DOHH2 (cell line): ENCODE data around the gene FBXO24.
A peak's percentile ranks its signal among the peaks of the same experiment; 100 is the strongest.

Experiments
- H3F3A ChIP-seq: fragments of 200-600 bp; sonication (generic), shearing (Covaris generic); 2 replicates; pipeline ENCODE4 v1.6.0; 2016; ENCODE audit warnings: antibody characterized with exemption, mild to moderate bottlenecking; ENCODE audit not compliant: control insufficient read depth, insufficient read depth
- H3K27ac ChIP-seq: fragments of 200-600 bp; sonication (generic); 2 replicates; pipeline ENCODE4 v1.5.1; 2014; ENCODE audit warnings: low read depth, mild to moderate bottlenecking, low read length, moderate library complexity
- H3K27me3 ChIP-seq: fragments of 200-600 bp; sonication (generic); 2 replicates; pipeline ENCODE4 v1.6.1; 2014; ENCODE audit warnings: mild to moderate bottlenecking, low read length, mixed read lengths; ENCODE audit not compliant: control insufficient read depth
- H3K36me3 ChIP-seq: fragments of 200-600 bp; sonication (generic); 2 replicates; pipeline ENCODE4 v1.6.1; 2014; ENCODE audit warnings: mild to moderate bottlenecking, low read length, moderate library complexity, mixed read lengths; ENCODE audit not compliant: control insufficient read depth
- H3K4me1 ChIP-seq: fragments of 200-600 bp; sonication (generic); 2 replicates; pipeline ENCODE4 v1.6.1; 2014; ENCODE audit warnings: mild to moderate bottlenecking, low read length, mixed read lengths; ENCODE audit not compliant: control insufficient read depth
- H3K4me2 ChIP-seq: fragments of 200-600 bp; sonication (generic); 2 replicates; pipeline ENCODE4 v1.6.0; 2014; ENCODE audit warnings: mild to moderate bottlenecking, low read length, moderate library complexity
- H3K4me3 ChIP-seq: fragments of 200-600 bp; sonication (generic); 2 replicates; pipeline ENCODE4 v1.5.1; 2014; ENCODE audit warnings: mild to moderate bottlenecking, low read length, mixed read lengths
- H3K79me2 ChIP-seq: fragments of 200-600 bp; sonication (generic); 2 replicates; pipeline ENCODE4 v1.6.1; 2014; ENCODE audit warnings: mild to moderate bottlenecking, low read length, mixed read lengths; ENCODE audit not compliant: control insufficient read depth
- H3K9me2 ChIP-seq: fragments of 200-600 bp; sonication (generic); replicated peaks from 2 replicates; pipeline ENCODE4 v1.6.1; 2014; ENCODE audit warnings: mild to moderate bottlenecking, low read length, mixed read lengths; ENCODE audit not compliant: control insufficient read depth
- H3K9me3 ChIP-seq: fragments of 200-600 bp; sonication (generic); 2 replicates; pipeline ENCODE4 v1.6.1; 2014; ENCODE audit warnings: antibody characterized with exemption, low read length, mixed read lengths; ENCODE audit not compliant: control insufficient read depth, insufficient read depth
- H4K20me1 ChIP-seq: fragments of 200-600 bp; sonication (generic); 2 replicates; pipeline ENCODE4 v1.6.0; 2014; ENCODE audit warnings: low read depth, mild to moderate bottlenecking, antibody characterized with exemption, low read length, moderate library complexity; ENCODE audit not compliant: control insufficient read depth, insufficient read depth
- CTCF ChIP-seq: fragments of 200-600 bp; sonication (generic); IDR thresholded peaks from one replicate; pipeline ENCODE4 v1.5.1; 2014; ENCODE audit warnings: antibody characterized with exemption, mild to moderate bottlenecking, low read depth, low read length; ENCODE audit not compliant: poor library complexity, severe bottlenecking
- EZH2phosphoT487 ChIP-seq: fragments of 200-600 bp; sonication (generic); IDR thresholded peaks from 2 replicates; pipeline ENCODE4 v1.6.1; 2017; ENCODE audit warnings: borderline replicate concordance, mild to moderate bottlenecking, antibody characterized with exemption, low read length, moderate library complexity, mixed read lengths

Gene FBXO24

DNA sequence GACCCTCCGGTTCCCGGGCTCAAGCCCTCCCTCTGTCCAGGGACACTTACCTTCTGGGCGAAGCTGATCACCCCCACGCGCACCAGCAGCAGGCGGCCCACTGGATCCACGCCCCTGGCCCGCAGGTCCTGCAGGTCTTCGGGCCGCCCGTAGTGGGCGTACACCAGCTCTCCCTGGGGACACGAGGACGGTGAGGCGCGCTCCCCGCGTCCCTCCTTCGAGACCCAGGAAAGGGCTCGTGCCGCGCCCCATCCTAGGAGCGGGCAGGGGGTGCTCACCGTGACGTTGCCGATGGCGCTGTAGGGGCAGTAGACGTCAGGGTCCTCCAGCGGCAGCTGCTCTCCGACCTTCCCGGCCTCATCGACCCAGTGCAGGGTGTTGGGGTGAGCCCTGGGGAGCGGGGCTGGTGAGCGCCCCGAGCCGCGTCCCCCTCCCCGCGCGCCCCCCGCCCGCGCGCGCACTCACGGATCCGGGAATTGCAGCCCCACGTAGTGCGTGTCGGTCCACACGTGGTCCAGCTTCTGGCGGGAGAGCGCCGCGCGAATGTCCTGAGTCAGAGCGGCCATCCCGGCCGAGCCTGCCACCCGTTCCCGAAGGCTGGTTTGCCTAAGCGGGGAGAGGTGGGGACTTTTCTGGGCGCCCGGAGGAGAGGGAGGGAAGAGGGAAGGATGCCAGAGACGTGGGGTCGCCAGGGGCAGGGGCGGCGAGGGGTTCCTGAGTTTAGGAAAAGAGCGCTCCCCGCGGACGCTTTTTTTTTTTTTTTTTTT lies 47.0 kb downstream of the FBXO24 start:
- Histone ChIP-seq H3K9me2 (no peaks in the 10 kb centered on the region), H3K4me1 (peaks cover 12% of the 10 kb centered on the region), H3K9me3 (no peaks in the 10 kb centered on the region), H3K4me2 (peak overlapping the region; percentile 68), H3K36me3 (no peaks in the 10 kb centered on the region), H3K4me3 (peak overlapping the region; percentile 69), H3K79me2 (no peaks in the 10 kb centered on the region), H4K20me1 (no peaks in the 10 kb centered on the region), H3F3A (peaks cover 4% of the 10 kb centered on the region; the same call in 1 of the 2 replicates), H3K27me3 (peaks cover 9% of the 10 kb centered on the region), H3K27ac (no peak overlapping the region)
- TF ChIP-seq EZH2phosphoT487 (no peak), CTCF (peak; percentile 33)

DNA sequence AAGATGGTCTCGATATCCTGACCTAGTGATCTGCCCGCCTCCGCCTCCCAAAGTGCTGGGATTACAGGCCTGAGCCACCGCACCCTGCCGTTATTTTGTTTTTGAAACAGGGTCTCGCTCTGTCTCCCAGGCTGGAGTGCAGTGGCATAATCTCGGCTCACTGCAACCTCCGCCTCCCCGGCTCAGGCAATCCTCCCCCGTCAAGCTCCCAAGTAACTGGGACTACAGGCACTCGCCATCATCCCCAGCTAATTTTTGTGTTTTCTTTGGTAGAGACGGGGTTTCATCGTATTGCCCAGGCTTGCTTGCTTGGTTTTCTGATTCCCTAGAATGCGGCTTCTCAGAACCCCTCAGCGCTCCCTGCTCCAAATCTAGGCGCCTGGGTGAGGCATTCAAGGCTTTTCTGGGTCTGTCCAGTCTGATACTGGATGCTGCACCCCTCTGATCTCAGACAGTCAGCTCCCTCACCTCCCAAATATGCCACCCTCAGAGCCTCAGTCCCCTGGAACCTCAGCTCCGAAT lies 53.9 kb downstream of the FBXO24 start:
- Histone ChIP-seq H3K4me2 (no peak overlapping the region), H3K9me3 (no peaks in the 10 kb centered on the region), H3K79me2 (no peaks in the 10 kb centered on the region), H3K9me2 (no peaks in the 10 kb centered on the region), H3K36me3 (no peaks in the 10 kb centered on the region), H4K20me1 (no peaks in the 10 kb centered on the region), H3F3A (0 out of 2 replicates have a peak, but pooled peaks cover 3% of the 10 kb centered on the region), H3K27me3 (peaks cover 4% of the 10 kb centered on the region; the same call in 1 of the 2 replicates), H3K27ac (no peak overlapping the region), H3K4me3 (no peak overlapping the region), H3K4me1 (peaks cover 18% of the 10 kb centered on the region)
- no peak for TF ChIP-seq CTCF
- TF ChIP-seq EZH2phosphoT487: no peak

DNA sequence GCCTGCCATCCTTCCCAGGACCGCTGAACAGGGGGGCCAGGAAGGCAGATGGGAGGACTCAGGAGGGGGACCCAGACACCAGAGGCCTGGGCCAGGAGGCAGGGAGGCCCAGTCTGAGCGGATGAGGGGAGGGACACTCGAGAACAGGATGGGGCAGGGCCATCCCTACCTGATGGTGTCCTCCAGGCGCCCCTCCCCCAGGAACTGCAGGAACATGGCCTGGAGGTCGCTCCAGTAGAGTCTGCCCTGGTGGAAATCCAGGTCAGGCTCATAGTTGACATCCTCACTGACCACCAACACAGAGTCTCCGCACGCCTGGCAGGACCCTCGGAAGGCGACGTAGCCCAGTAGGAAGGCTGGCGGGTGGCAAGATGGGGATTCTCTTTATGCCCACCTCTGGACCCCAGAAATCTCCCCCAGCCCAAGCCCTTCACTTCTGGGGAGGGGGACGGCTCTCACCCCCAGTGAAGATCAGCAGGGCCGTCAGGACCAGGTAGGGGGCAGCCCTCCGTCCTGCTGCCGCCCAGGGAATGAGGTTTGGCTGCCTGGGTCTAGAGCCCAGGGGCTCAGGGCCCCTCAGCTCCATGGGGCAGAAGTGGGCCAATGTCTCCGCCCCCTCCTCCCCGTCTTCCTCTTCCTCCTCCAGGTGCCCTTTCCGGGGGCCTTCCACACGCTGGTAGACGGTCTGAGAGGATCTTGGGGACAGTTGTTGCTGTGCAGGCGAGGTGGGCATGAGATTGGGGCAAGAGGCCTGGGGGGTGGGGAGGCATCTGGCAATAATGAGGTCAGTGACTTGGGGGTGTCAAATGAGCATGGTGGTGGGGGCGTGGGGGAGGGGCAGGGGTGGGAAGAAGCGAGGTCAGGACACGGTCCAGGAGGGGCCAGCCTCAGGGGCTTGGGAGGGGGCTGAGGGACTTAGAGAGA lies 54.7 kb downstream of the FBXO24 start:
- H3K79me2 ChIP-seq: no peaks in the 10 kb centered on the region
- H3K4me2 ChIP-seq: no peak overlapping the region
- H3K9me2 ChIP-seq: no peaks in the 10 kb centered on the region
- no peaks in the 10 kb centered on the region for H4K20me1 ChIP-seq
- H3K27me3 ChIP-seq: peaks cover 6% of the 10 kb centered on the region; the same call in 1 of the 2 replicates
- 0 out of 2 replicates have a peak, but pooled peaks cover 3% of the 10 kb centered on the region for H3F3A ChIP-seq
- peaks cover 18% of the 10 kb centered on the region for H3K4me1 ChIP-seq
- no peak overlapping the region for H3K4me3 ChIP-seq
- TF ChIP-seq CTCF: no peak
- TF ChIP-seq EZH2phosphoT487: no peak
- H3K27ac ChIP-seq: no peak overlapping the region
- no peaks in the 10 kb centered on the region for H3K9me3 ChIP-seq
- no peaks in the 10 kb centered on the region for H3K36me3 ChIP-seq
